Jurkat, Clone E6-1 (cell line): ENCODE results near the gene KLHL36.

Experiments
- DNase-seq: peaks from one replicate; pipeline ENCODE4 v3.0.0-alpha.2; 2011; ENCODE audit warnings: low read depth, low spot score
- H3K4me3 ChIP-seq: 2 replicates; pipeline ENCODE4 v1.5.1; 2011; ENCODE audit warnings: mild to moderate bottlenecking, low read length, control low read depth, moderate library complexity

Gene KLHL36

GRCh38 chr16:84663433-84664101 is 15.3 kb downstream of the KLHL36 start:
- no peak for DNase-seq
- H3K4me3 ChIP-seq, result no peak overlapping the region

GRCh38 chr16:84665359-84665758 is 17.0 kb downstream of the KLHL36 start:
- no peak overlapping the region for H3K4me3 ChIP-seq
- no peak for DNase-seq

- DNase-seq, result no peak
- no peak overlapping the region for H3K4me3 ChIP-seq
Measured at GRCh38 chr16:84665843-84666242, 17.5 kb downstream of the KLHL36 start.

GRCh38 chr16:84667600-84668309 is 19.4 kb downstream of the KLHL36 start:
- no peak for DNase-seq
- no peak overlapping the region for H3K4me3 ChIP-seq

- no peak for DNase-seq
- no peak overlapping the region for H3K4me3 ChIP-seq
Measured at GRCh38 chr16:84670063-84670462, 21.8 kb downstream of the KLHL36 start.

GRCh38 chr16:84672276-84673202 is 24.2 kb downstream of the KLHL36 start:
- peak; percentile 50 for DNase-seq
- H3K4me3 ChIP-seq, result no peak overlapping the region

GRCh38 chr16:84673203-84673535 is 24.9 kb downstream of the KLHL36 start:
- no peak for DNase-seq
- H3K4me3 ChIP-seq, result no peak overlapping the region

GRCh38 chr16:84673561-84673960 is 25.2 kb downstream of the KLHL36 start:
- DNase-seq, result no peak
- no peak overlapping the region for H3K4me3 ChIP-seq

GRCh38 chr16:84675423-84675822 is 27.1 kb downstream of the KLHL36 start:
- no peak overlapping the region for H3K4me3 ChIP-seq
- no peak for DNase-seq

GRCh38 chr16:84675884-84676283 is 27.6 kb downstream of the KLHL36 start:
- H3K4me3 ChIP-seq, result no peak overlapping the region
- no peak for DNase-seq

- no peak overlapping the region for H3K4me3 ChIP-seq
- DNase-seq, result no peak
Measured at GRCh38 chr16:84677017-84677803, 28.9 kb downstream of the KLHL36 start.

GRCh38 chr16:84677849-84678248 is 29.5 kb downstream of the KLHL36 start:
- no peak for DNase-seq
- H3K4me3 ChIP-seq, result no peak overlapping the region

- H3K4me3 ChIP-seq, result no peak overlapping the region
- no peak for DNase-seq
Measured at GRCh38 chr16:84678541-84678940, 30.2 kb downstream of the KLHL36 start.

GRCh38 chr16:84680165-84680842 is 32.0 kb downstream of the KLHL36 start:
- H3K4me3 ChIP-seq, result no peak overlapping the region
- no peak for DNase-seq

GRCh38 chr16:84680843-84681629 is 32.7 kb downstream of the KLHL36 start:
- H3K4me3 ChIP-seq, result no peak overlapping the region
- no peak for DNase-seq

- DNase-seq, result no peak
- no peak overlapping the region for H3K4me3 ChIP-seq
Measured at GRCh38 chr16:84683691-84684591, 35.6 kb downstream of the KLHL36 start.

- DNase-seq, result no peak
- no peak overlapping the region for H3K4me3 ChIP-seq
Measured at GRCh38 chr16:84684592-84684965, 36.3 kb downstream of the KLHL36 start.
